GM15510 (cell line): ENCODE data around the gene MOGAT1.

Source experiments
- POLR2A ChIP-seq: IDR thresholded peaks from 3 replicates; pipeline ENCODE4 v1.6.1; 2011; ENCODE audit warnings: borderline replicate concordance; ENCODE audit not compliant: insufficient read length; ENCODE audit errors: extremely low read depth

Gene MOGAT1

GRCh38 chr2:222656526-222657446 lies 14.7 kb upstream of the MOGAT1 start:
- TF ChIP-seq POLR2A: no peak

- no peak for TF ChIP-seq POLR2A
These were observed 8.0 kb upstream of the MOGAT1 start for GRCh38 chr2:222663479-222663878.

GRCh38 chr2:222668494-222669154 lies 2.8 kb upstream of the MOGAT1 start:
- TF ChIP-seq POLR2A: no peak

DNA sequence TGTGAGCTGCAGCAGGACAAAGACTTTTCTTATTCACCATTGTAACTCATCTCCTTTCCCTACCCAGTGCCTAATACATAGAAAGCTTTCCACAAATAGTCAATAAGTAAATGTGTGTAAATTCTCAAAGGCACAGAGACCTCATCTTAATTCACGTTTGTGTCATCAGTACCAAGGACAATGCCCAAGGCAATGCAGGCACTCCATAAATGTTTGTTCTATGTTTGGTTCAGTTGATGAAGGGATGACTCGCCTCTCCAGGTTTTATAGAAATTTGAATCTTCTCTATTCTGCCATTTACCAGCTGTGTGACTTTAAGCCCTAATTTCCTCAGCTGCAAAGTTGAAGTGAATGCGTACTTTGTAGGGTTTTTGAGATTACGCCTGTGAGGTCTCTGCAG lies 2.1 kb upstream of the MOGAT1 start:
- TF ChIP-seq POLR2A: no peak

DNA sequence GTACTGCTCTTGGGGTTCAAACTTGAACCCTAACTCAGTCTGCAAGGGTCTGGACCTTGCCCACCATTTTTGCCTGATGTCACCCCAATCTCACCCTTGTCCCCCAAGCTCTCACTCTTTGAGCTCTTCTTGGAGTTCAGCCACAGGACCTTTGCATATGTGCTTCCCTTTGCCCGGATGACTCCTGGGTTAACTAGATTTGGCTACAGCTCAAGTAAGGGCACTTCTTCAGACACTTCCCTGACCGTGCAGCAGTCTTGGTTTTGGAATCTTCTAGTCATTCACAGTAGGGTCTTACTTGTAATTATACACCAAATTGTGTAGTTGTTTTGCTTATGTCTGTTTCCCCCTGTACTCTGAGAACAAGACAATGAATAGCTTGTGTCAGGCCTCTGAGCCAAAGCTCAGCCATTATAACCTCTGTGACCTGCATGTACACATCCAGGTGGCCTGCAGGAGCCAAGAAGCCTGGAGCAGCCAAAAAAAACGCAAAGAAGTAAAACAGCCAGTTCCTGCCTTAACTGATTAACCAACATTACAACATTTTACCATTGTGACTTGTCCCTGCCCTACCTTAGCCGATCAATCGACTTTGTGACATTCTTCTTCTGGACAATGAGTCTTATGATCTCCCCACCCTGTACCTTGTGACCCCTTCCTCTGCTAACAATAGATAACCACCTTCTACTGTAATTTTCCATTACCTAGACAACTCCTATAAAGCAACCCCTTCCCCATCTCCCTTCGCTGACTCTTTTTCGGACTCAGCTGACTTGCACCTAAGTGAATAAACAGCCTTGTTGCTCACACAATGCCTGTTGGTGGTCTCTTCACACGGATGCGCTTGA lies 1.0 kb upstream of the MOGAT1 start:
- no peak for TF ChIP-seq POLR2A

- no peak for TF ChIP-seq POLR2A
These were observed 577 bp downstream of the MOGAT1 start for GRCh38 chr2:222672068-222672401.

DNA sequence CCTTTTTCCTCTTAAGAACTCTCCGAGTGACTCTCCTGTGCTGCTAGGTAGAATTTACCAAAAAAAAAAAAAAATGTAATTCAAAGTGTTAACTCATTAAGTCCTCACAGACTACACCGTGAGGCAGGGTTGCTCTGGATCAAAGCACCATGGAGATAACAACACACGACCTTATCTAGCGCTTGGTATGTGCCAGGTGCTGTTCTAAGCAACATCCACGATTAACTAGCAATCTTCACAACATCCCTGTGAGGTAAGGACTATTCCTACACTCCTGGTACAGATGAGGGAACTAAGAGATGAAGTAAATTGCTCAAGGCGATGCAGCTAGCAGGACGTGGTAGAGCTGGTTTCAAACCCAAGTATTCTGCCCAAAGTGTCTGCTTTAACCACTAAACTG lies 1.8 kb downstream of the MOGAT1 start:
- no peak for TF ChIP-seq POLR2A

DNA sequence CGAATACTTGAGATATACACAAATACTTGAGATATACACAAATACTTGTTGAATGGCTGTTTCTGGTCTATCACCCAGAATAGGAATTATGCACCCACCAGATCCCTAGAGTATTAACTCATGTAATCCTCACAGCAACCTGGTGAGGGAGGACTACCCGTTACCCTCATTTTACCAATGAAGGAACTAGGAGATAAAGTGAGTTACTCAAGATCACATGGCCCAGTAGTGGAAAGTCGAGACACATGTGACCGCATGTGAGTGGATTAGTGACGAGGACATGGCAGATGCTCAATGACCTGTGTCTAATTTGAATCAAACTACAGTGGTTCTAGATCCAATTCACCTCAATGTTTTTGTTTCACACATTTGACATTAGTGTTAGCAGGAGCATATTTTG lies 2.4 kb downstream of the MOGAT1 start:
- TF ChIP-seq POLR2A: no peak

DNA sequence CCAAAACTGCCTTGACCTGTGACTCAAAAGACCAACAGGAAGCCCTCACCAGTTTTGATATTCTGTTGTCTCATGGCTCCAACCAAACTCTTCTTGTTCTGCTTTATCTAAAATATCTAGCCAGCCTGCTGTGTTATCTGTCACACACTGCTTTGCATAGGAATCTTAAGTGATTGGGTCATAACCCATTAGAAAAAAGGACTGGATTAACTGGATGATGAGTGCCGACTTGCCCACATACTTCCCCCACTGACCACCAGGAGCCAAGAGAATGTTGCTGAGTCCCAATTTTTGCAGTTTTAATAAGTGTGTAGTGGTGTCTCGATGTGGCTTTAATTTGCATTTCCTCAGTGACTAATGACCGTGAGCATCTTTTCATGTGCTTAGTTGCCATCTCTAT lies 6.5 kb downstream of the MOGAT1 start:
- TF ChIP-seq POLR2A: no peak

DNA sequence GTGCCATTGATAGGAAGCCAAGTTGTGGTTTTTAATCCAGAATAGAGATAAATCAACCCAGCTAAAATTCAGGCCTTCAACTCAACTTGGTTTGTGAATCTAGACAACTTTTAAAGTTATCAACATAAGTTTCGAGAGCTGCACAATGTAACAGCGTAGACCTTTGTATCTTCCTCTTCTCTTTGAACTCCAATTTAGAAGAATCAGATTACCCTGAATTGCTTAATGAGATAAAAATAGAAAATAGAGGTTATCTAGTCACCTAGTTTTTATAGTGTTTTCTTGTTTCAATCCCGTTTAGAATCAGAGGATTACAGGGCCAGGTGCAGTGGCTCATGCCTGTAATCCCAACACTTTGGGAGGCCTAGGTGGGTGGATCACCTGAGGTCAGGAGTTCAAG lies 12.3 kb downstream of the MOGAT1 start:
- TF ChIP-seq POLR2A: no peak

DNA sequence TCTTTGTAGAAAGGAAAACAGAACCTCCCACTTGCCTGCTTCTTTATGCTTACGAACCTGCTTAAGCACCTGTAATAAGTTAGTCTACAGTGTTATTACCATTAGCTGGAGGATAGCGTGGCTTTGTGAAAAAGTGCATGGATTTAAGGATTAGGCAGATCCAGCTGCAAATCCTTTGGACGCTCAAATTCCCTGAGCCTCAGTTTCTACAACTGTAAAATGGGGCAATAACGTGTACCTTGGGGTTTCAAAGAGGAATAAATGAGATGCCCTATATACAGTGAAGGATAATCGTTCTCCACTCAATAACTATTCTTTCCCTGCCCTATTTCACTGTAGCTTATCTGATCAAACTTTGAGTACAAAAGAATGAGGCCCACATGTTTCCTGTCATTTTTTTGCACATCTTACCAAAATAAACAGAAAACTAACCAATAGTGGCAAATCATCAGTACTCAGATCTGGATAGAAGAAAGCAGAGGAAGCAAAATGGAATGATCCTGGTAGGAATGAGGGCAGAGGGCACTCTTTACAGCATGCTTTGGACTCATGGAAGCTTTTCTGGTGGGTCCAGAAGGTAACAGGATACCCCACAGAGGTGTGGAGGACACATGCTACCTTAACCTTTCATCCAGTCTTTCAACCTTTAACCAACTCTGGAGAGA lies 14.8 kb downstream of the MOGAT1 start:
- TF ChIP-seq POLR2A: no peak

- TF ChIP-seq POLR2A: no peak
These were observed 17.5 kb downstream of the MOGAT1 start for GRCh38 chr2:222688917-222689316.

DNA sequence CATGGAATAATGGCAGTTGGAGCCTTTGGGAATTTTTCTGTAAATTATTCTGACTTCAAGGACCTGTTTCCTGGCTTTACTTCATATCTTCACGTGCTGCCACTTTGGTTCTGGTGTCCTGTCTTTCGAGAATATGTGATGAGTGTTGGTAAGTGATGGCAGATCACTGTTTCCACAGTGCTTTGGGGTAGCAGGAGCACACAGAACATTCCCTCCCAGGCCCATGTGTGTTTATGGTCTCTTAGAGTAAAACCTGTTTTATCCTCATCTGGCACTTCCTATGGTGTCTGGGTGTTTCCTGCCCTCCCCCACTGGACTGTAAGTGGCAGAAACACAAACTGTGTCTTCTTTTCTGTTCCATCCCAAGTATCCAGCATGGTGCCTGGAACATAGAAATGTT lies 17.9 kb downstream of the MOGAT1 start:
- no peak for TF ChIP-seq POLR2A

DNA sequence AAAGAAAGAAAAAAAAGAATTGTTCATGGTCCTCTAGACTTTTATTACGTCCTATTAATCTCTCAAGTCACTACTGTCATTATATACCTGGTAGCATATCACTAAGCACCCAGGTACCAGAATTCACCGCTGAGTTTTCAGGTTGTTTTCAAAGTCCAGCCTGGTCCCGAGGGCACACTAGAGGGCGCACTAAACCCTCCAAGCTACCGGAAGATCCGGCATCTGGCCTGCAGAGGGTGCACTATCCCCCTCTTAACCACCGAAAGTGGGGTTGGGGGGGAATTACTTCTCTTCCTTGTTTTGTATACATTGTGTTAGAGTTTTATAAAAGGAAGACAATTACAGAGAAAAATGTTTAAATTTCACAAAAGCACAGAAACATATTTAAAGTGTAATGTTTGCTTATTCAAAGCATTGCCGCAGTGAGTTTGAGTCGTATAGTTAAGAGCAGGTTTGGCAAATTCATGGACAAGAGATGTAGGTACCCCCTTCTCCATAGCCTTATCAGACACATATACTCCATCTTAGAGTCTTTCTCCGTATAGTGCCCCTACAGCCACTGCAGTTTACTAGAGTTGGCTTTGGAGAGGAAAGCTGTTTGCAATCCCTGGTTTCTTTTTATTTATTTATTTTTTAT lies 19.2 kb downstream of the MOGAT1 start:
- TF ChIP-seq POLR2A: no peak
